Measurements from ENCODE around the gene CDKAL1.
A peak's percentile ranks its signal among the peaks of the same experiment; 100 is the strongest.

CDKAL1 gene

DNA sequence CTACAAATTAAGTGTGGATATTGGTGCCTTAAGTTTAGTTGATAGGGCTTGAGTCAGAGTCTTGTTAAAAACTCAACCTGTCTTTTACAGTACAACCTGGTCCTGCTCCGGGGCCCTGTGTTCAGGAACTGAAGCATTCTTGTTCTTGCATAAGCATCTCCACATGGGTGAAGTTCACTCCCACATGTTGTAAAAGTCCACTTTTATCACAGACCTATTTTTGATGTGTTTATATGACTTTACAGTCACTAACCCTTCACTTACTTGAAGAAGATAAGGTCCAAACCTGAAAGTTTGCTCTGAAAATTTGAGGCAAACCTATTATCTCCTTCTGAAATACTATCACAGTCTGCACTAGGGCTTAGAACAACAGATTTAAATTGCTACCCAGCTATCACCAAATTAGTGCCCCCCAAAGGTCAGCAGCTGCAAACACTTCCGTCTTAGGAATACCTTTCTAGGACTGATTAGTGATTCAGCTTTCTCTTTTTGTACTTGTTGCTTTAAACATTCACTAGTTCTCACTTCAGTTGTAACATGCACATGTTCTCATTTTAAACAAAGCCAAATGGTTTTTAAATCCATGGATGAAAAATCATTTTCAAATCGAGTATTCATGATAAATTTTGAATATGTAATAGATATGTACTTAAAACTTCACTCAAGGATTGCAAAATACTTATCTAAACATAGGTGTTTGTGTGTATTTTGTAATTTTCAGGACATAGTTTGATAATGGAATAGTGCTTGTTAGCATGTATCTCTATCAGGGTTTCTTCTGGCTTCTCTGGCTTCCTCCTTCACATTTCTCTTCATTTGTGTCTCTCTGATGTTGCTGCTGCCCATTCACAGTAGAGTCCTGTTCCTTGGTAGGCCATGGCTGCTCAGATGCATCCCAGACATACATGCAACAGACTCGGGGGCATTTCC, 589.5 kb downstream of the CDKAL1 start:
- DNase-seq: no peak

DNA sequence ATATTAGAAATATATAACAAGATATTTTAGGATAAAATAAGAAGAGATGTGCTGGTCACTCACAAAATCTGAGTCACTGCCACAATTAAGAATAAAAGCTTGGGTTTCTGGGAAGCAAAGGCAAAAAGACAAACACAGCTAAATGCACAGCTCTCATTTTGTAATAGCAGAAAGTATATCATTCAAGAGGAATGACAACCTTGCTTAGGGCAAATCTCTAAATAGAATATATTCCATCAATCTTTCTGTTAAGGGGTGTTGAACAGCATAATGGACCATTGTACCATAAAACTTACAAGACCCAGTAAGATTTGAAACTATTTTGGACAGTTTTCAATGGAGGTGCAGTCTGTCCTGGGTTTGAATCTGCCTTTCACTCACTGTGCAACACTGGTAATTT, 594.3 kb downstream of the CDKAL1 start:
- no peak for DNase-seq

DNA sequence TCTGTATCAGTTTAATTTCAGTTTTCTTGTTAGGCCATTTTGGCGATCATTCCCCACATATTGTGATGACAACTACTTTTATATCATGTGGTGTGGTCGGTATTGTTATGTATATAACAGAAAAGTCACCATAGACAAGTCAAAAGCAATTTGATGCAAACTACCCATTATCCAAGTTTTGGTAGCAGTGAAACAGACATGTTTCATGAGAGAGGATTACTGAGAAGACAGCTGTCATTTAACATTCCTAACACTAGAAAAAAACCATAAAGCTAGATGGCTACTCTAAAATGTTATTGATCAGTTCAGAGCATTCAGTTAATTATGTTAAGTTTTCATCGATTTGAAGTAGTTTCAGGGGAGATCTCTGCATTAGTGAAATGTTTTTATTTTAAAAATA, 597.1 kb downstream of the CDKAL1 start:
- no peak for DNase-seq

DNA sequence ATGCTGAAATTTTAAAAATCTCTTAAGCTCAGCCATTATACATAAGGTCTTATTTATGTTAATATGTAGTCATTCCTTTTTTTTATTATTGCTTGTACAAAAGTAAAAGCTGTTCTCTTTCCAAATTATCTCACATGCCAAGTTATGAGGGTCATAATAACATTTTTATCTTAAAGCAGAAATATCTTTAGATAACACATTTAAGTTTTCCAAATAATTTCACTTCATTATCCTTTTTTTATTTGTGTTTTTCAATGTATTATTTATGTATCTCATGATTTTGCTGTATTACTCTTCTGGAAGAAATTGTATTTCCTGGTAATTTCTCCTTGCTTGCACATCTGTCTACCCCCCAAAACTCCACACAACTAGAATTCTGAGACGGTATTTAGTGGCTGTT, 598.2 kb downstream of the CDKAL1 start:
- no peak for DNase-seq

DNA sequence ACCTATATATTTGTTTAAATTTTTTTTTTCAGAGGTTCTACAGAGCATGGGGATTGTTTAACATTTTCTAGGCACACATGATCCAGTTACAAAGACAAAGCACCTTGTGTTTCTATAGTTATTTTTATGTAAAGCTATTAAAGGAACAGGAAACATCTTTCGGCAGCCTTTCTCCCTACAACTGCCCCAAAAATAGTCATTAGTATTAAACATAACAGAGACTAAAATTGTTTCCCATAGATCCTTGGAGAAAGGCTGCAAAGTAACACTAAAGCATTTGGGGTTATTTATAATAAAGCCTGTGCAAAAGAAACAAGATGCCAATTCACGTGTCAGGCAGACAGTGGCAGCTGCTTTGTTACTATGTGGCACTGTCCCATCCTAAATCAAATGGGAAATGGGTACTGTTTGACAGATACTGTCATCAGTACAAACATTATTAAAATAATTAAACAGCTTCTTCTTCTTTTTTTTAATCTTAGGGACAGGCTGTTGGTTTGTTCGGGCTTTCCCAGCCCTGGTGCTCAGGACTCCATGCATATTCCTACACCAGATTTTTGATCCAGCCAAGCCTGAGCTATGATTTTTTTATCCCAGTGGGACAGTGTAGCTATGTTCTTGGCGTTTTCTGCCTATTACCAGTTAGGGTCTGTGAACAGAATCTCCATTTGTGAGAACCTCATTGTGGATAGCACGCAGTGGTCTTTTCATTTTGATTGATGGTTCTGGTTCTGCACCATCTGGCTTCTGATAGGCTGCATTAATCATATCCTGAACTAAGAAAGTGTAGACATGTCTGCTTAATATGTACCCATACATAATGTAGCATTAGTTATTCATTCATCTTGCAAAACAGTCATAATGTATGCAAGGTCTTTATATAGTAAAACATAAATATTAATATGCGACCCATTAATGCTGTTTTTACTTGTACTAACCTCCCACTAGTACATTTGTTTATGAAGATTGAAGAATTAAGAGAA, 598.9 kb downstream of the CDKAL1 start:
- peak; percentile 83 for DNase-seq

DNA sequence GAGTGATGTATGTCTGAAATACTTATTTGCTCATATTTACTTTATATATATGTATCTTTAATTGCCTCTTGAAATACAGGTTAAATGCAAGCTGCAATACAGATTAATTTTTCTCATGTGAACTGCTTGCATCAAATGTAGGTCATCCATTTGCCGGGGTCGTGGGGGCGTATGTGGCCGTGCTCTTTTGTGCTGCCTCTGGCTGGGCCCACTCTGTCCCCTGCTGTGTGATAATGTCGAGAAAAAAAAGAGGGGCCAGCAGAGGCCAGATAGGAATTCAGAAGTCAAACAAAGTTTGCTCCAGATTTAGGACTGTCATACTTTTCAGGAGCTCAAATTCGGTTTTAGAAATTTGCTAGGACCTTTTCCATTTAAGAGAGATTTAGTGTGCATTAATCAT, 599.6 kb downstream of the CDKAL1 start:
- DNase-seq: no peak

DNA sequence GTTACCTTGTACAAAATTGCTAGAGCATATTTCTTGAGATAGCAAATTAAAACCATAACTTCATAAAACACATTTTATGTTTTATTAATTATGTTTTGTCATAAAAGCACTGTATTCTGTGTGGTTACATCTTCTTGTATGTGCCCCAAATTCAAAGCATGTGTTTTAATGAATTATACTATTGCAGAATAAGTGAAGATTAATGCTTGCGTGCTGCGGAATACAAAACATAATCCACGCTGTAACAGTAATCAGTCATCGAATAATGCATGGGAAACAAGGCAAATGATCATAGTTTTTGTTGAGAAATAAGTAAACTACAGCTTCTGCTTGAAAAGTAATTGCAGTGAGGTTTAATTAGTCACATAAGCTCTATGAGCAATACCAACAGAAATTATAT, 600.1 kb downstream of the CDKAL1 start:
- DNase-seq: no peak

DNA sequence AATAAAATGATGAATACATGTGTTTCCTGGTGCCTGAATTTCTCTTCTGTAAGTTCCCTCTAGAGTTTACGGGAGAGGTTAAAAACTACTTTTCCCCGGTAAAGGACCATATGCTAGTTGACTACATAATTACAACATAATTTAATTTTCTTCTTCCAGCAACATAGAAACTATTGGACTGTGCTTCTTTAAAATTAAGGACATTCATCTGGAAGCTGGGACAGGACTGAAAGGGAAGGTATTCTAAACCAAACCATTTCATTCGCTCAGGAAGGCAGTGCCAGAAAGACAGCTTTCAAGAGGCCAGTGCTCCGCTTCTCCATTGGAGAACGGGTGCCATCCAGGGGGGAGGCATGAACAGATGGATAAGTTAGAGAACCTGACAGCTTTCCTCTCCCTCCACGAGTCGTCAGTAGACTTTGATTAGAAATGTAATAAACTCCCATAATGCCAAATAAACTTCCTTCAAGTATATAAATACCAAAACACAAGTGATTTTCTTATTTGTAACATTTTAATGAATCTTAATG, 601.3 kb downstream of the CDKAL1 start:
- DNase-seq: no peak

DNA sequence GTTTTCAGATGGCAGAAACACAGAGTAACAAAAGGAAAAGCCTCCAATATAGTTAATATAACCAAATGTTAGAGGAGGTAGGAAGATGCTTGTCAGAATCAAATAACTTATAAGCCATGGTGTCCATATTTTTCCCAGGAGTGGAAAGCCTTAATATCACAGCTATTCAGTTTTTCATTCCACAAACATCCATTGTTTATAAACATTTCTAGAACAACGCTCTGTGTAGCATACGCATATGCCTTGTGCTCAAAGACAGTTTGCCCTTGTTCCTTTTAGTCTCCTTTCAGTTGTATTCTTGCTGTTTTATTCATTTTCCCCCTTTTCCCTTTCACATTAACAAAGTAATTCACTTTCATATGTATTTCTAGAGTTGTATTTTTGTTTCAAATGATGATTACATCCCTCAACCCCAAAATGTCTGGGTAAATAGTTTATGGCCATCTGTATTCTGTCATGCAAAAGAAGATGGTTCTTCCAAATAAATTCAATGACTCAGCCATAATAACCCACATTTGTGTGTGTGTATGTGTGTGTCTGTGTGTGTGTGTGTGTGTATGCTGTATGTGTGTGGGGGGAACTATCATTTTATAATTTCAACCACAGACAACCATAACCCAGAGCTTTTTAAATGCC, 603.6 kb downstream of the CDKAL1 start:
- DNase-seq: no peak

DNA sequence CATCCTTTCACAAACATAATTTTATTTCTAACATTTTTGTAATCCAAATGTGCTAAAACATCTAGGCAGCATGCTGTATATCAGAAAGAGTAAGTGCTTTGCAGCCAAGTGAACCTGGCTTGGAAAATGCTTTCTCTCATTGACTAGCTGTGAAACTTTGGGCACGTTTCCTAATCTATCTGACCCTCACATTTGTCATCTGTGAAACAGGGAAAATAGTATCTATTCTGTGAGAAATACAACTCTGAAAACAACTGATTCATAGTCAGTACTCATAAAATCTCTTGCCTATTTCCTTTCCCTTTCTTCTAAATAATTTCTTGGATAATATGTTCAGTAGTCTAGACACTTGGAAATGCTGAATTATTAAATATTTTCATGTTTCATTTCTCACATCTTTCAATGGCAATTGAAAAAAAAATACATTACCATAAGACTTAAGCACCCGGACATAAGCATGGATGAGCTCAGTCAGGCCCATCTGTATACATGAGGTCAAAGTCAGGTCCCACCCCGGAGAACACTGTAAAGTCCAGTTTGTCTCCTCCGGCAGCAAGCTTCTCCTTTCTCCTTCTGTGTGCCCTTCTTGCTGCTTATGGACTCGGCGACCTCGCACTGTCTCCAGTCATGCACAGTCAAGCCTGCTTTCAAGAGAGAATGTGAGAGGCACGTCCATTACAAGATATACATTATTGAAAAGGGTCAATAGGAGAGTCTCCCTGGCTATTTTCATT, 604.2 kb downstream of the CDKAL1 start:
- no peak for DNase-seq

DNA sequence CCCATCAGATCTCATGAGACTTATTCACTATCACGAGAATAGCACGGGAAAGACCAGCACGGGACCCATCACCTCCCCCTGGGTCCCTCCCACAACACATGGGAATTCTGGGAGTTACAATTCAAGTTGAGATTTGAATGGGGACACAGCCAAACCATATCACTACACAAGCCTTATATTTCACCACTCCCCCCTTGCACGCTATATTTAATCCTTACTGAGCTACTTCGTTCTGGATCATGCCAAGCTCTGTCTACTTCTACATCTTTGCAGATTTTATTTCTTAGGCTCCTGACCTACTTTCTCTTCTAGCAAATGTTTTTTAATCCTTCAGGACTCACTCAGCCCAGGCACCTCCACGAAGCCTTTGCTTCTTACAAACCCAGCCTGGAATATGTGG, 606.7 kb downstream of the CDKAL1 start:
- no peak for DNase-seq

DNA sequence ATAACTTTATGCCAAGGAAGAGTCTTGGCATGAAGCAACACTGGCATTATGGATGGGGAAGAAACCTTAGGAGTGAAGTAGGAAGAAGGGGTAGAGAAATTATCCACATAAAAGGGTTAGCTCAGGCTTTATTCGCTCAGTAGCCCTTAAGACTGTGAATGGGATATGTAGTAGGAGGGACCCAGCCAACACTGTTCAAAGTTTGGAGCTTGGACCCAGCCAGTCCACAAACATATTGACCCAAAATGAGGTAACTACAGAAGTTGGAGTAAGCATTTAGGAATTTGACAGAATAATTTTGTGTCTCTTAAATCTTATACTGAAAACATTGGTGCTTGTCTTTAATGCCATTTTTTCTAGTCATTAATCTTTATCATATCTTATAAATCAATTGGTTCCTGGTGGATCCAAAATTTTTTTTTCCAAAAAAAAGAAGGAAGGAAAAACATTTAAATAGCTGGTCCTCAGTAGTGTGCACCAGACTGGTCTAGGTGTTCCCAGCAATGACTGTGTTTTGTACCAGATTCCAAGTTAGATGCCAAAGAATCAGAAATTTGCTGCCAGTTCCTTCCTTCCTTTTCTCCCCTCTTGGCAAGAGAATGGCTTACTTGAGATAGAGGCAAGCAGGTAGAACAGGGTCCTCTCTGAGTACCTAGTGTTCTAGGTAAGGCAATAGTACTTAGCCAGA, 607.5 kb downstream of the CDKAL1 start:
- DNase-seq: no peak

DNA sequence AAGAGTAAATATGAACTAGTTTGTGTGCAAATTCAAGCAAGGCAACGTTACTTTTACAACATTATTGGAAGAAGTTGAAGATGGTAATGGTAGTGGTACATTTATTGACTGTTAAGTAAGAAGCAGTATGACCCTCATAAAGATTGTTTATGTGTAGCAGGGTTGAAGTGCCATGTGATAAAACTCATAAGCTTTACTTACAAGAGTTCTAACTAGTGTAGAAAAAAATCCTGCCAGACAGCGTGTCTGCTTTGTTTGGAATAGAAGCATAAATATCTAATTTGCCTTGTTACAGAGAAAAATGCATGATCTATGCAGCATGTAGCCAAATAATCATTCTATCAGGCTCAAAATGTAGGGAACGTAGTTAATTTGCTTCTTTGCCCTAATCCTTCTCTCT, 608.5 kb downstream of the CDKAL1 start:
- no peak for DNase-seq

DNA sequence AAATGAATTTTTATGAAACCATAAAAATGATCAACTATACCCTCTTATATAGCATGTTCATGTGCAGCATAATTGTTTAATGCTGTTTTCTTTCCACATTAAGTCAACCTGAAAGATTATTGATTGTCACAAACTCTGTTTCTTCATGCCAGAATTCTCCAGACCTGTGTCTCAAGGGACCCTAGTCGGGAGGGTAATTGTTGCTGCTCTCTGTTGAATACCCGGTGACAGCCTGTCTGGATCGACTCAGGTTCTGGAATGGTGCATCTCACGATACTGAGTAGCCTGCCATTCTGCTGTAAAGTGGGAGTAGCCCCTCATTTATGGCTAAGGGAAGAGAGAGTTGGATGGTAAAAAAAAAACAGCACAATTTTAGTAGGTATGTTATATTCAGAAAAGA, 609.4 kb downstream of the CDKAL1 start:
- DNase-seq: no peak

DNA sequence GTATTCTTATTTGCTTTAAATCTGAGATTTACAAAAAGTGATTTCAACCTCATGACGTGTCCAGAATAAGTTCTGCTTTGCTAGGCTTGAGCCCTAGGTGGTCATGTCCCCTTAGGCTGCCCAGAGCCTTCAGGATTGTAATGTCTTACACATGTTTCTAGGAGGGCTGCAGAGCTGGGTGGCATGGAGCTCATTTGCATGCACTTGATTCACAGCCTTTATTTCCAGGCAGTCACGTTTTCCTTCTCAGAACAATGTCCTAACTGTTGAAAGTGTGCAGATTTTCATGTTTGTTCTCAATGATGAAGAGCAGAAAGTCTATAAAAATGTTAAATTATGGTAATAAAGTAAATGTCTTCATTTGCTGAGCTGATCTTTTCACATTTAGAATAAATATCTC, 610.7 kb downstream of the CDKAL1 start:
- DNase-seq: peak; percentile 32

DNA sequence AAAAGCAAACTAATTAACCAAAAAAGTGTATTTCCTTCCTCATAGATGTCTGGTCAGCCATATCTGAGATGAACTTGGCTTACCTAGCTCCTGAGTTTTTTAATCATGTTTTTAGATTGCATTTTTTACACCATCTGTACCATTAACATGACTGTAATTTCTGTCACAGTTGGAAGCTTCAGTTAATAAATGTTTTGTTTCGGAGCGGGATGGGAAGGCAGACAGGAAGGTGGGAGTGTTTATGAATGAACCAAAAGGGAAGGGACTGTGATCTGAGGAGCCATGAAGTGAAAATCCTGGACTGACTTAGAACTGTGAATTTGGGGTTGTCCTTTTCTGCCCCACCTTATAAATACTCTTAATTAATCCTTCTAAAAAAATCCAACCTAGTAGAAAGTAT, 613.7 kb downstream of the CDKAL1 start:
- no peak for DNase-seq

DNA sequence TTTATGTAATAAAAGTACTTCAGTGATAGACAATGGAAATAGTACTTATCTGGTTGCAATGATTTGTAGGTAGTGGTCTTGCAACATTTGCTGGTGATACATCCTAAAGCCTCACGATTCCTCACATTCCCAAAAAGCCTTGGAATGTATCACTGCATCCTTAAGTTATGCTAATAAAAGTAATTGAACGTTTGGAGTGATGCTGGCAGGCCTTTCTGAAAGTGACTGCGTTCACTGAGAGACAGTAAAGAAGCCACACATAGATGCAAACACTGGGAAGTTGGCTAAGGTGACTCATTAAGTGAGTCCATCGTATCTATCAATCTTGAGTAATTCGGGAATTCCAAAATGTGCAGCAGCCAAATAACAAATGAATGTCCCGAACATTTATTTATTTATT, 615.2 kb downstream of the CDKAL1 start:
- DNase-seq: no peak

DNA sequence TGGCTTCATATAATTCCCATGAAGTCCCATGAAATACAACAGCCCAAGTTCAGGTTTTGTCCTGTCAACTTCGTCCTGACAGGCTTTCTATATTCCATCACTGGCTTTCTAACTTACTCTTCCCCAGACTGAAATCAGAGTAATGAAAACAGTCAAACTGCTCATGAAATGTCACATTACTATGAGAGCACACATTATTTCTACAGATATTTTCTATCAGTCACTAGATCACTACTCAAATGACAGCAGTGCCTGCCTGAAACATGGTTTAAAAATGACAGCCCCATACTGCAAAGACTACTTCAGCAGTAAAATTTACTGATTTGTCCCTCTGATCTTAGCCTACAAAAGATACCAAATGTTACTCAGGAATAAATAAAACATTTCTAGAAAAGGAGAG, 616.4 kb downstream of the CDKAL1 start:
- DNase-seq: no peak

DNA sequence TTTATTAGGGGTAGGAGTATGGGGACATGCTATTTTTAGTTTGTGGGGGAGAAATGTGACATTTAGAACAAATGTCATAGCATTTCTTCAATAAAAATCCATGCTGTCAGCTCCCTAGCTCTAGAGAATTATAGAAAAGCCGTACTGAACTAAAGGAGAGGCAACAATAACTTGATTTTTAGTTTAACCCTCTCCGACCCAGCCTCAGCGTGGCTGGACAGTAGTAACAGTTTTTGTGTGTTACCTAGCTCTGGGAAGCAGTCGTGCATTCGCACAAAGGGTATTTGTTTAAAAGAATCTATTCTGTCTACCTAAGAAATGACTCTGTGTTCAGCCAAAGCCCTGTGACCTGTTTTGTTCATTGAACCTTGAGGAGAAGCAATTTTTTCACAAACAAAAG, 616.9 kb downstream of the CDKAL1 start:
- DNase-seq: no peak

DNA sequence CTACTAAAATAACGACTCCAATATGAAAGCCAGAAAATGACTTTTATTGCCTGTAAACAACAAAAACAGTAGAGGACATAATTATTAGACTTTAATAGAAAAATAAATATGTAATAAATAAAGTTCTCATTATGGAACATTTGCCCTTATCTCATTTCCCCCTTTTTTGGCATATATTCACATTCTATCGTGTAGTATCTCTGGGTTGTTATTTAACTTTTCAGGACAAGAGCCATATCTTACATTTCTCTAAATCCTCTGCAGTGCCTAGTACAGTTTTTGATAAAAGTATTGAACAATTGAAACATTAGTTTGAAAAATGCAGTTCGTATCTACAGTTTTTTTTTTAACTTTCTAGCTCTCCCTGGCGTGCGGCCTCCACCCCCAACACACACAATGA, 617.3 kb downstream of the CDKAL1 start:
- DNase-seq: no peak

DNA sequence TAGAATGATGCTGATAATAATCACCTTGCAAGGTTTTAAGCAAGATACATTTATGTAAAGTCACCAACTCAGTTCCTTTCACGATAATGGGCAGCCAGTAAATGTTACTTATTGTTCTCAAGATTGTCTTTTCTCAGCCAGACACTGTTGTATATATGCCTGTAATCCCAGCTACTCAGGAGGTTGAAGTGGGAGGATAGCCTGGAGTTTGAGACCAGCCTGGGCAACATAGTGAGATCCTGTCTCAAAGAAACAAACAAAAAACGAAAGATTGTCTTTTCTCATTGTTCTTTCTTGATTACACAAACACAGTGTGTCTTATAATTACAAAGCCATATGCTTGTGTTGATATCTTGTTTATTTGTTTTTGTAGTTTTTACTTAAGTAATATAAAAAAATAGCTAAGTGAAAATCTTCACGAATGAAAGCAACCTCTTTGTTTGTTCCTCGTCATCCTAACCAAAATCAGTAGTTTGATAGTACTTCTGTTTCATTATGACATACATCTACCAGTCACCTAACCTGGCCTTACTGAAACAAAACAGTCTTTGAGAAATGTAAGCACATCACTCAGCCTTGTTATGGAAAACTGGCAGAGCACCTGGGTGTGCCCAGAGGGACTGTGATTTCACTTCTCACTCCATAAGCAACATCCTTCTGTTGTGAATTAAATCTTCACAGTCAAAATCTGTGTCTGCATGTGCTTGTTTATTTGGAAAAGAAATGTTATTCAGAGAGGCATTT, 623.1 kb downstream of the CDKAL1 start:
- DNase-seq: no peak
